Neural progenitor cell (in vitro differentiated cells): ENCODE data around the gene PDLIM1. TPM values are rescaled to one million over a fixed set of nuclear protein-coding genes. Genes with fewer than 3 reads are reported as not detected.

Experiments
- DNase-seq: peaks from one replicate; pipeline ENCODE4 v3.0.0-alpha.2; 2016; ENCODE audit warnings: low spot score
- H2AFZ ChIP-seq: fragments of 200-600 bp; sonication (generic); replicated peaks from 2 replicates; pipeline ENCODE4 v1.6.1; 2016; ENCODE audit warnings: antibody characterized with exemption
- H3F3A ChIP-seq: fragments of 200-600 bp; sonication (generic); 2 replicates; pipeline ENCODE4 v1.6.1; 2016; ENCODE audit warnings: antibody characterized with exemption, low read depth
- H3K27ac ChIP-seq: fragments of 200-600 bp; sonication (generic); 2 replicates; pipeline ENCODE4 v1.5.1; 2016; ENCODE audit warnings: mild to moderate bottlenecking
- H3K27me3 ChIP-seq: fragments of 200-600 bp; sonication (generic); 2 replicates; pipeline ENCODE4 v1.6.1; 2016; ENCODE audit warnings: mild to moderate bottlenecking, moderate library complexity
- H3K36me3 ChIP-seq: fragments of 200-600 bp; sonication (generic); 2 replicates; pipeline ENCODE4 v1.5.1; 2016
- H3K4me1 ChIP-seq: fragments of 200-600 bp; sonication (generic); 2 replicates; pipeline ENCODE4 v1.6.1; 2016; ENCODE audit warnings: mixed run types
- H3K4me2 ChIP-seq: fragments of 200-600 bp; sonication (generic); 2 replicates; pipeline ENCODE4 v1.6.1; 2016
- H3K4me3 ChIP-seq: fragments of 200-600 bp; sonication (generic); 2 replicates; pipeline ENCODE4 v1.5.1; 2016
- H3K79me2 ChIP-seq: fragments of 200-600 bp; sonication (generic); 2 replicates; pipeline ENCODE4 v1.6.1; 2016; ENCODE audit warnings: low read depth
- H3K9ac ChIP-seq: fragments of 200-600 bp; sonication (generic); 2 replicates; pipeline ENCODE4 v1.6.1; 2016
- H3K9me3 ChIP-seq: fragments of 200-600 bp; sonication (generic); 2 replicates; pipeline ENCODE4 v1.5.1; 2016; ENCODE audit warnings: low read depth
- H4K20me1 ChIP-seq: fragments of 200-600 bp; sonication (generic); 2 replicates; pipeline ENCODE4 v1.6.1; 2016; ENCODE audit warnings: low read depth
- H3K27ac Mint-ChIP-seq: 3 replicates; pipeline ENCODE4 v1.8.0; 2021; ENCODE audit warnings: mixed read lengths
- H3K27me3 Mint-ChIP-seq: 2 replicates; pipeline ENCODE4 v1.8.0; 2022; ENCODE audit warnings: low read depth, mild to moderate bottlenecking, inconsistent platforms, moderate library complexity, mixed read lengths; ENCODE audit not compliant: insufficient read depth
- H3K36me3 Mint-ChIP-seq: 3 replicates; pipeline ENCODE4 v1.8.0; 2021; ENCODE audit warnings: mixed read lengths
- H3K4me1 Mint-ChIP-seq: 3 replicates; pipeline ENCODE4 v1.8.0; 2021; ENCODE audit warnings: mixed read lengths
- H3K4me3 Mint-ChIP-seq: 3 replicates; pipeline ENCODE4 v1.8.0; 2021; ENCODE audit warnings: mild to moderate bottlenecking, moderate library complexity, mixed read lengths
- H3K9me3 Mint-ChIP-seq: 3 replicates; pipeline ENCODE4 v1.8.0; 2020; ENCODE audit warnings: mixed read lengths
- EZH2 ChIP-seq: fragments of 200-600 bp; sonication (generic); IDR thresholded peaks from 2 replicates; pipeline ENCODE4 v1.6.1; 2017; ENCODE audit warnings: antibody characterized with exemption, mild to moderate bottlenecking, moderate library complexity
- EZH2phosphoT487 ChIP-seq: fragments of 200-600 bp; sonication (generic); IDR thresholded peaks from 2 replicates; pipeline ENCODE4 v1.6.1; 2017; ENCODE audit warnings: antibody characterized with exemption
- total RNA-seq: library from RNA; depleted of rRNA; stranded (reverse); fragments of >200 nt; gene quantifications from 2 replicates; pipeline ENCODE4 v1.2.3, GENCODE V29; 2015; ENCODE audit warnings: low replicate concordance
- TF ChIP-seq, protein P1 (sequence below): fragments of 200-600 bp; sonication (generic); IDR thresholded peaks from 2 replicates; pipeline ENCODE4 v1.5.1; 2017; ENCODE audit warnings: antibody characterized with exemption, mild to moderate bottlenecking

PDLIM1 gene
- total RNA-seq, 1 donor from 2014 or later = 4.6 TPM

DNA sequence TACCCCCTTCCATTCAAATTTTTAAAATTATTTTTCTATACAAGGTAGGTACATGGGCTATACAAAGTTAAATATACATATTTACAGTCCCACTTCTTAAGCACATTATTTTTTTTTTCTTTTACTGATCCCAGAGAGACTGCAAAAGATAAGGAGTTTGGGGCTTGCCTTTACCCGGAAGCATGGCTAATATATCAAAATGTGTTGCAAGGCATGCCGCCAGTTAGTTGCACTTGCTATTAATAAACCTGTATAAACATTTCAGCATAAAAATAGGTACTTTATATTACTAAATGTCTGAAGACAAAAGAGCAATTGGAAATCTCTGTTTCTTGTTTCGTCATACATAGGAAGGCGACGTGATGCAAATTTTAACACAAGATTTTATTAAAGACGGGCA is 21.5 kb upstream of the PDLIM1 start:
- Histone ChIP-seq H3F3A (peaks cover 22% of the 10 kb centered on the region), H3K4me1 (peaks cover 29% of the 10 kb centered on the region), H3K4me2 (no peak overlapping the region), H3K79me2 (no peaks in the 10 kb centered on the region), H3K27ac (no peak overlapping the region), H3K9ac (no peak overlapping the region), H4K20me1 (no peaks in the 10 kb centered on the region), H3K27me3 (no peaks in the 10 kb centered on the region), H2AFZ (no peak overlapping the region), H3K9me3 (no peaks in the 10 kb centered on the region), H3K36me3 (no peaks in the 10 kb centered on the region), H3K4me3 (no peak overlapping the region)
- no peaks in the 10 kb centered on the region for H3K9me3 Mint-ChIP-seq
- DNase-seq = no peak
- peaks cover 2% of the 10 kb centered on the region for H3K27me3 Mint-ChIP-seq
- TF ChIP-seq EZH2 (no peak), EZH2phosphoT487 (no peak)
- TF ChIP-seq, protein P1, sequence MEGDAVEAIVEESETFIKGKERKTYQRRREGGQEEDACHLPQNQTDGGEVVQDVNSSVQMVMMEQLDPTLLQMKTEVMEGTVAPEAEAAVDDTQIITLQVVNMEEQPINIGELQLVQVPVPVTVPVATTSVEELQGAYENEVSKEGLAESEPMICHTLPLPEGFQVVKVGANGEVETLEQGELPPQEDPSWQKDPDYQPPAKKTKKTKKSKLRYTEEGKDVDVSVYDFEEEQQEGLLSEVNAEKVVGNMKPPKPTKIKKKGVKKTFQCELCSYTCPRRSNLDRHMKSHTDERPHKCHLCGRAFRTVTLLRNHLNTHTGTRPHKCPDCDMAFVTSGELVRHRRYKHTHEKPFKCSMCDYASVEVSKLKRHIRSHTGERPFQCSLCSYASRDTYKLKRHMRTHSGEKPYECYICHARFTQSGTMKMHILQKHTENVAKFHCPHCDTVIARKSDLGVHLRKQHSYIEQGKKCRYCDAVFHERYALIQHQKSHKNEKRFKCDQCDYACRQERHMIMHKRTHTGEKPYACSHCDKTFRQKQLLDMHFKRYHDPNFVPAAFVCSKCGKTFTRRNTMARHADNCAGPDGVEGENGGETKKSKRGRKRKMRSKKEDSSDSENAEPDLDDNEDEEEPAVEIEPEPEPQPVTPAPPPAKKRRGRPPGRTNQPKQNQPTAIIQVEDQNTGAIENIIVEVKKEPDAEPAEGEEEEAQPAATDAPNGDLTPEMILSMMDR = no peak
- no peak overlapping the region for H3K27ac Mint-ChIP-seq
- H3K4me3 Mint-ChIP-seq = no peak overlapping the region
- no peaks in the 10 kb centered on the region for H3K36me3 Mint-ChIP-seq
- H3K4me1 Mint-ChIP-seq = peaks cover 3% of the 10 kb centered on the region

DNA sequence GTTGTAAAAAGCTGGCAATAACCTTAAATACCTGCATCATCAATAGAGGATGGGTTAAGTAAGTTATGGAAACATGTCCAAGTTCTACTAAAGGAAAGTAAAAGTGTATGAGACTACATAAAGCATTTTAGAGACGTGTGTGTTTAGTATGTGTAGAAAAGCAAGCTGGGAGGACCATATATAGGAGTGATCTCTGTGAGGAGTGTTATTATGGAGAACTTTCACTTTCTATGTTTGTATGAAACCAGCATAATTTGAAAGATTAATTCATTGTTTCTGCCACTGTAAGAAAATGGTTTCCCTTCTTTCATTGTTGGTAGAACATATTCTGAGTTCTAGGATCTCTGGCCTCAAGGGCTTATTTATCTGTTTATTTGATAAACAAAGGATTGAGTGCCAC is 19.2 kb upstream of the PDLIM1 start:
- no peaks in the 10 kb centered on the region for H3K79me2 ChIP-seq
- no peak overlapping the region for H3K4me3 ChIP-seq
- Mint-ChIP-seq H3K27me3 (peaks cover 2% of the 10 kb centered on the region), H3K27ac (no peak overlapping the region), H3K9me3 (no peaks in the 10 kb centered on the region), H3K4me1 (peaks cover 3% of the 10 kb centered on the region), H3K4me3 (no peak overlapping the region), H3K36me3 (no peaks in the 10 kb centered on the region)
- H3K4me1 ChIP-seq = peaks cover 22% of the 10 kb centered on the region
- peaks cover 32% of the 10 kb centered on the region for H3F3A ChIP-seq
- no peak for DNase-seq
- H3K4me2 ChIP-seq = no peak overlapping the region
- no peaks in the 10 kb centered on the region for H3K36me3 ChIP-seq
- H3K9me3 ChIP-seq = no peaks in the 10 kb centered on the region
- no peak overlapping the region for H2AFZ ChIP-seq
- no peak overlapping the region for H3K9ac ChIP-seq
- TF ChIP-seq, protein P1 = no peak
- TF ChIP-seq EZH2phosphoT487 (no peak), EZH2 (no peak)
- peaks cover 20% of the 10 kb centered on the region for H3K27me3 ChIP-seq
- no peak overlapping the region for H3K27ac ChIP-seq
- peaks cover 3% of the 10 kb centered on the region for H4K20me1 ChIP-seq

DNA sequence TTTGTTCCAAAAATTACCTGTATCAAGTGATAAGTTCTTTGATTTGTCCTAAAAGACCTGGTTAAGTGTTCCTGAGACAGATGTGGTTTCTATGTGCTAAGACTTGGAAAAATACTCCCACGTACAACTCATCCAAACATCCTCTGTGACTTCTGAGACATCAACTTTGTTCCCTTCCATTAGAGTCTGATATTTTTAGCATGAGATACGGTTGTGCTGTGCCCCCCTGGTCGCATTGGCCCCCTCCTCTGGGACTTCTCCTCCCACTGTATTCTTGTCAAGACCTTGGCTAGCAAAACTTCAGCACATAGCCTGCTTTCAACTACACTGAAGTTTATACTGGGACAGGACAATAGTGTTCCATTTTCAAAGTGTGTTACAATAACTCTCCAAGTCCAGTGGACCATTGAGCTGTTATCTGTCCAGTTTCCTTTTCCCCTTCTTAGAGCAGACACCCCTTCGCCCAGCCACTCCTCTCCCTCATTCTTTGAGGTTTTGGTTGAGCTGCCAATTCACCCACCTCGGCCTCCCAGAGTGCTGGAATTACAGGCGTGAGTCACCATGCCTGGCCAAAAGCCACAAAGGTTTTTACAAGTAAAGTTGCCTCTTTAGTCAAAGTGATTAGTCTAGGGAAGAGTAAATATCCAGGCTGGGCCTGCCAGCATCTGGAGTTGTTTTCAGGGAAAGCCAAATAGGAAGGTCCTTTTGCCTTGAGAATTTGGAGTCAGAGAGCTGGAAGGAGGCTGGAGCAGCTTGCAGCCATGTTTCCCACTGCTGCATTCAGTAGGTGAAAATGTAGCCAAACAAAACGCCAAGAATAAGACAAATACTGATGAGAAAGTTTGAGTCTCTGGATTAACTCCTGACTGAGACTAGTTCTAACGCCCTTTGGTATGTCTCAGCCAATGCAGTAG is 17.8 kb upstream of the PDLIM1 start:
- peak; percentile 15 for DNase-seq
- no peak overlapping the region for H2AFZ ChIP-seq
- no peak overlapping the region for H3K4me3 ChIP-seq
- H3K4me2 ChIP-seq = no peak overlapping the region
- Mint-ChIP-seq H3K9me3 (no peaks in the 10 kb centered on the region), H3K4me3 (no peak overlapping the region), H3K27me3 (peaks cover 2% of the 10 kb centered on the region), H3K4me1 (peaks cover 3% of the 10 kb centered on the region), H3K27ac (no peak overlapping the region), H3K36me3 (no peaks in the 10 kb centered on the region)
- H3K79me2 ChIP-seq = no peaks in the 10 kb centered on the region
- H4K20me1 ChIP-seq = peaks cover 11% of the 10 kb centered on the region
- H3K9me3 ChIP-seq = no peaks in the 10 kb centered on the region
- peaks cover 34% of the 10 kb centered on the region for H3F3A ChIP-seq
- H3K4me1 ChIP-seq = peaks cover 28% of the 10 kb centered on the region
- H3K27ac ChIP-seq = no peak overlapping the region
- no peaks in the 10 kb centered on the region for H3K36me3 ChIP-seq
- H3K9ac ChIP-seq = no peak overlapping the region
- peaks cover 29% of the 10 kb centered on the region for H3K27me3 ChIP-seq
- no peak for TF ChIP-seq EZH2
- no peak for TF ChIP-seq EZH2phosphoT487
- TF ChIP-seq, protein P1 = no peak
